Gastroesophageal sphincter (tissue), 3 donors: ENCODE measurements around the gene THAP6.

Experiments used
- EP300 ChIP-seq: sonication (generic); formaldehyde crosslinking; IDR thresholded peaks from one replicate; pipeline ENCODE4 v1.6.1; 2017; ENCODE audit warnings: antibody characterized with exemption, mild to moderate bottlenecking
- POLR2A ChIP-seq, 2 donors: fragments of 450-650 bp; IDR thresholded peaks; one replicate each; pipeline ENCODE4 v1.6.1; 2017; ENCODE audit warnings: antibody characterized with exemption in 2 of 2, mild to moderate bottlenecking in 2 of 2, moderate library complexity in 1 of 2
- POLR2AphosphoS5 ChIP-seq: sonication (generic); formaldehyde crosslinking; IDR thresholded peaks from one replicate; pipeline ENCODE4 v1.6.1; 2017; ENCODE audit warnings: antibody characterized with exemption
- TF ChIP-seq, protein P1 (sequence below), 4 experiments: fragments of 200-600 bp in 2 of 4; fragments of 450-650 bp in 2 of 4; sonication (generic) in 1 of 4; IDR thresholded peaks; one replicate each; pipeline ENCODE4 v1.5.1; 2017 to 2019; ENCODE audit warnings: antibody characterized with exemption in 4 of 4, mild to moderate bottlenecking in 2 of 4, moderate library complexity in 2 of 4

GRCh38 chr4:75514131-75514948, at the start of gene THAP6, which contains the start of gene RCHY1:
- TF ChIP-seq, protein P1, sequence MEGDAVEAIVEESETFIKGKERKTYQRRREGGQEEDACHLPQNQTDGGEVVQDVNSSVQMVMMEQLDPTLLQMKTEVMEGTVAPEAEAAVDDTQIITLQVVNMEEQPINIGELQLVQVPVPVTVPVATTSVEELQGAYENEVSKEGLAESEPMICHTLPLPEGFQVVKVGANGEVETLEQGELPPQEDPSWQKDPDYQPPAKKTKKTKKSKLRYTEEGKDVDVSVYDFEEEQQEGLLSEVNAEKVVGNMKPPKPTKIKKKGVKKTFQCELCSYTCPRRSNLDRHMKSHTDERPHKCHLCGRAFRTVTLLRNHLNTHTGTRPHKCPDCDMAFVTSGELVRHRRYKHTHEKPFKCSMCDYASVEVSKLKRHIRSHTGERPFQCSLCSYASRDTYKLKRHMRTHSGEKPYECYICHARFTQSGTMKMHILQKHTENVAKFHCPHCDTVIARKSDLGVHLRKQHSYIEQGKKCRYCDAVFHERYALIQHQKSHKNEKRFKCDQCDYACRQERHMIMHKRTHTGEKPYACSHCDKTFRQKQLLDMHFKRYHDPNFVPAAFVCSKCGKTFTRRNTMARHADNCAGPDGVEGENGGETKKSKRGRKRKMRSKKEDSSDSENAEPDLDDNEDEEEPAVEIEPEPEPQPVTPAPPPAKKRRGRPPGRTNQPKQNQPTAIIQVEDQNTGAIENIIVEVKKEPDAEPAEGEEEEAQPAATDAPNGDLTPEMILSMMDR (IDR thresholded peaks at IDR 0.05), result peak in 3 of 4 experiments; percentile 3 to 24 (median 18)
- TF ChIP-seq EP300, result no peak
- TF ChIP-seq POLR2A (IDR thresholded peaks at IDR 0.05), result peak; percentile 77 to 84
- TF ChIP-seq POLR2AphosphoS5, result peak; percentile 93
